Left cardiac atrium (tissue), 2 donors: ENCODE results near the gene HAND2. TPM values are rescaled to one million over a fixed set of nuclear protein-coding genes. Genes with fewer than 3 reads are reported as not detected.

ENCODE experiments used
- total RNA-seq, 2 donors: library from RNA; stranded (reverse); fragmentation: NEBNext Ultra II Directional; extraction: Animal tissue kit (Norgen Biotek cat#: 25700); gene quantifications; one replicate each; pipeline ENCODE4 v1.2.1, GENCODE V29; 2021
- donor health status: DM: no; HTN: yes; CAD: no; lungs with severe emphysema.
- donor health status: DM: yes; HTN: yes; CAD: no.

HAND2 gene
- total RNA-seq, 2 donors from 2014 or later: 63.2 to 75.1 TPM

Other genes starting within 250 kb of the HAND2 start
- gene HMGB2, start 195.9 kb downstream of the HAND2 start, total RNA-seq: 10 to 100 TPM; 40.0 to 44.0 TPM
- gene SAP30, start 159.3 kb downstream of the HAND2 start, total RNA-seq: 10 to 100 TPM; 18.0 to 20.0 TPM
- 1 to 10 TPM; 1.6 to 1.9 TPM for gene SCRG1, start 131.1 kb downstream of the HAND2 start, total RNA-seq